HFF-Myc (cell line): Measurements from ENCODE around the gene EML6.

Source experiments
- DNase-seq: peaks from one replicate; pipeline ENCODE4 v3.0.0-alpha.2; 2011; ENCODE audit warnings: low read depth; ENCODE audit errors: extremely low read depth
- H3K4me3 ChIP-seq: replicated peaks from 2 replicates; pipeline ENCODE4 v1.5.1; 2011; ENCODE audit warnings: low read depth, mild to moderate bottlenecking, control low read depth, low read length
- CTCF ChIP-seq: IDR thresholded peaks from 2 replicates; pipeline ENCODE4 v1.5.1; 2012; ENCODE audit warnings: mild to moderate bottlenecking, low read depth, low read length, control low read depth; ENCODE audit errors: missing control alignments

EML6 gene

DNA sequence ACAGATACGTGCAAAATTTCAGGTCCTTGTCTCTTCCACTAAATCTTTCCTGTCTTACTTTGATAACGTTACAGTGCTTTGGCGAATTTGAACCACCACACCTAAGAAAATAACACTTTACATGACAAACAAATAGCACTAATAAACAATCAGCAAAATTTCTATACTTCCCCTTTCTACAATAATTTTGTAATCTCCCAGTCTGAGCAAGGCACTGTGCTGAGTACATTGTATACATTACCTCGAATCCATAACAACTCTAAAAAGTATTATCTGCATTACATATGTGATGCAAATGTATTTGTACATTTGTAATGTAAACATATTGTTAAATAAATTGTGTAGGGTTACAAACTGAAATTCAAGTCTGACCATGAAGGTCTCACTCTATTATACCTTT is 276.9 kb downstream of the EML6 start:
- DNase-seq, result no peak
- no peak for TF ChIP-seq CTCF
- no peak overlapping the region for H3K4me3 ChIP-seq

GRCh38 chr2:55001716-55002115 is 278.3 kb downstream of the EML6 start:
- no peak for TF ChIP-seq CTCF
- DNase-seq, result no peak
- no peak overlapping the region for H3K4me3 ChIP-seq

GRCh38 chr2:55003706-55004639 is 280.5 kb downstream of the EML6 start:
- no peak for DNase-seq
- no peak overlapping the region for H3K4me3 ChIP-seq
- TF ChIP-seq CTCF, result no peak

DNA sequence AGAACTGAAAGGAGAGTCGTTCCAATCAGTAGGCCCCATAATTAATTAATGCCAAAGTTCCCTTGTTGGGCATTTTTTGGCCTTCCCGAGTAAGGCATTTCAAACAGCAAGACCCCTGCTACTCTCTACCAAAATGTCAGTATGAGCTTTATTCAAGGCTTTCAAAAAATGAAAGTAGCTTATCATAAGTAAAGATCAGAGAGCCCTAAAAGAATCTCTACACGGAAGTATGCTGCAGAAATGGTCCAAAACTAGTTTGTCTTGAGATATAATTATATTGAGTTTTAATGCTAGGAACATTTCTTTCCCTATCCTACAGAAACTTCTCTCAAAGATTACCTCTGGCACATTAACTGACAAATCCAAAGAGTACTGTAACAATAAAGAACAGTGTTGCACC is 282.8 kb downstream of the EML6 start:
- no peak for DNase-seq
- no peak overlapping the region for H3K4me3 ChIP-seq
- TF ChIP-seq CTCF, result no peak

DNA sequence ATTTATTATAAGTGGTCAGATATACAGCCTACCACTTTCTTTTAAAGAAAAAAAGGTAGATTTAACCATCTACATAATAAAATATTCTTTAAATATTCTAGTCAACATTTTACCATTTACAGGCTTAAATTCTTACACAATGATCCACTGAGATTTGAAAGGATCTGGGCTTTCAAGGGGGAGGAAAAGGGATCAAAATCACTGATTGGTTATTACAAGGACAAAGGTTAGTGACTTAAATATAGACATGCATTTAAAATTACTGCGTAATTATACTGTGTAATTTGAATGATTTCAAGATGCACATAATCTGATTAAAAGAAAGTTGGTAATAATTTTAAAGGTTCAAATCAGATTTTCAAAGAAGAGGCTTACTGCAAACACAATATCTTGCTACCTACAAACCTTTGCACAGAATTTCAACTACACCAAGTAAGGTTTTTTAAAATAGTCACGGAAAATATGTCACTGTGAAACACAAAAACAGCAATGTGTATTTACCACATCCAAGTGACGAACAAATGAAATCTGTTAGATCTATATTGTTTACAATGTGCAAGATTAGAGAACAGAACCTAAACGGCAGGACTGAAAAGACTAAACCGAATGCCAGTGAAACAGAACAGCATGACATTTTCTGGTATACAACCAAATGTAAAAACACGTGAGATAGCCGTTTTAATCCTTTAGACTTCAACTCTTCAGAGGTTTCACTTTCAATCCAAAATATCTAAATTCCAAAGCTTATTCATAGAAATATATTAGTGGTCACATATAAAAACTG is 286.0 kb downstream of the EML6 start:
- DNase-seq, result no peak
- H3K4me3 ChIP-seq, result no peak overlapping the region
- no peak for TF ChIP-seq CTCF

GRCh38 chr2:55010149-55010591 is 286.7 kb downstream of the EML6 start:
- peak; percentile 52 for DNase-seq
- TF ChIP-seq CTCF, result no peak
- 0 out of 2 replicates have a peak overlapping the region, but pooled peaks have one; percentile 0 for H3K4me3 ChIP-seq
